ENCODE measurements around the gene NBPF9.
"Not testable (repeated sequence)": the region's sequence is repeated elsewhere in the genome, so short reads cannot be mapped to it uniquely, and the experiment has no call there.

Gene NBPF9, protein sequence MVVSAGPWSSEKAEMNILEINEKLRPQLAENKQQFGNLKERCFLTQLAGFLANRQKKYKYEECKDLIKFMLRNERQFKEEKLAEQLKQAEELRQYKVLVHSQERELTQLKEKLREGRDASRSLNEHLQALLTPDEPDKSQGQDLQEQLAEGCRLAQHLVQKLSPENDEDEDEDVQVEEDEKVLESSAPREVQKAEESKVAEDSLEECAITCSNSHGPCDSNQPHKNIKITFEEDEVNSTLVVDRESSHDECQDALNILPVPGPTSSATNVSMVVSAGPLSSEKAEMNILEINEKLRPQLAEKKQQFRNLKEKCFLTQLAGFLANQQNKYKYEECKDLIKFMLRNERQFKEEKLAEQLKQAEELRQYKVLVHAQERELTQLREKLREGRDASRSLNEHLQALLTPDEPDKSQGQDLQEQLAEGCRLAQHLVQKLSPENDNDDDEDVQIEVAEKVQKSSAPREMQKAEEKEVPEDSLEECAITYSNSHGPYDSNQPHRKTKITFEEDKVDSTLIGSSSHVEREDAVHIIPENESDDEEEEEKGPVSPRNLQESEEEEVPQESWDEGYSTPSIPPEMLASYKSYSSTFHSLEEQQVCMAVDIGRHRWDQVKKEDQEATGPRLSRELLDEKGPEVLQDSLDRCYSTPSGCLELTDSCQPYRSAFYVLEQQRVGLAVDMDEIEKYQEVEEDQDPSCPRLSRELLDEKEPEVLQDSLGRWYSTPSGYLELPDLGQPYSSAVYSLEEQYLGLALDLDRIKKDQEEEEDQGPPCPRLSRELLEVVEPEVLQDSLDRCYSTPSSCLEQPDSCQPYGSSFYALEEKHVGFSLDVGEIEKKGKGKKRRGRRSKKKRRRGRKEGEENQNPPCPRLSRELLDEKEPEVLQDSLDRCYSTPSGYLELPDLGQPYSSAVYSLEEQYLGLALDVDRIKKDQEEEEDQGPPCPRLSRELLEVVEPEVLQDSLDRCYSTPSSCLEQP (N-terminal part only)

DNA sequence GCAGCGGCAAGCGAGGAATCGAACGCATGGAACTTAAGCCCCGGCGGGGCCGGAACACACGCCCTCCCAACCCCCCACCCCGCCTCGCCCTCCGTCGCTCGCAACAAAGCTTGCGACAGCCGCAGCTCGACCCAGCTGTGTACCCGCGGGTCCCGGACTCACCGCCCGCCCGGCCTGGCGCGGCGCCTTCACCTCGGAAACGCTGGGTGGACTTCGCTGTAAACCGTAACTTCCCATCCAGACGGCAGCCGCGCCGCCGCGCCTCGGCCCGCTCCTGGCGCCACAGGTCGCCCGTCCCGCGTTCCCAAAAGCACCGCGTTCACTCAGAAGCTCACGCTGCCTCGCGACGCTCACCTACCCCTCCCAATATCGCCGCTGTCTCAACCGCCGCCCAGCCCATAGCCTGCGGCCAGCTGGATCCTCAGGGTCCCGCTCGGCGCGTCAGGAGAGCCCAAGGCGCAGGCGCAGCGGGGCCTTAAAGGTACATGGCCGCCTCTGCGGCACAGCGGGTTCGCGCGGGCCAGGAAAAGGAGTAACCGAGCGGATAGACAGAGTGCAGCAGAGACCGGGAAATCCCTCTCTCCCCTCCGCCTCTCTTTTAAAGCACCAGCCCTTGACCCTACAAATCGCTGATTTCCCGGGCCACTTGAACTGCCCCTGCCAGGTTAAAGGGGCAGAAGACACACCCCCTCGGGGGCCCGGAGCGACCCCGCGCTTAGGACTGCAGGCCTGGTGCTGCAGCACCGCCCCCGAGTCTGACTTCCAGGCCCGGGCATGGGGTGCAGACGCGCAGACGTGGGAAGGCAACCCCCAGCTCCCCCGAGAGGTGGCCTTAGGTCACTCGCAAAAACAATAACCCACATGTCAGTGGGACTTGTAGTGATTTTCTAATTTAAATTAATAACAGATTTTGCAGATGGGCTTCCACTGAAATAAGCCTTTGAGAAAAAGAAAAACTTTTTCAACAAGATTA, at the start of gene NBPF9:
Gene NBPF9, minus strand, starts transcription at position 443 of the 973 bp plus-strand sequence. CDS start 21,412 bp downstream, outside the sequence.
- DNase-seq (ENCODE audit: low read depth, low spot score), result peak; percentile 12

DNA sequence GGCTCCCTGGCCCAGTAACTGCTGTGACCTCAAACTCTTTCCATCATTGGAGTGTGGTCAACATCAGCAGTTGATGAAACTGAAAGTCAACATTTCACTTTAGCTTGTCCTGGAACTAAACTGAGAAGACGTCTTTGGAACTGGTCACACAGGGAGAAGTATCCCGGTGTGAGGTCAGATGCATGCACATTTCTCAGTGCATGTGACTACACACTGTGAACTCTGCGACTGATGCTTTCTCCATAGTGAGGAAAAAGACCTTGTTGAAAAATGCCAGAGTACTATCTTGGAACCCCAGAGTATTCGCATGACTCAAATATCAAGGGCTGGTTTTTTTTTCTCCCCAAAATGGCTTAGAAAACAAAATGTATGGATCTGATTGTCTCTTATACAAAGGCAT, 46.6 kb upstream of the NBPF9 start:
- DNase-seq (ENCODE audit: low read depth, low spot score), result peak; percentile 4

DNA sequence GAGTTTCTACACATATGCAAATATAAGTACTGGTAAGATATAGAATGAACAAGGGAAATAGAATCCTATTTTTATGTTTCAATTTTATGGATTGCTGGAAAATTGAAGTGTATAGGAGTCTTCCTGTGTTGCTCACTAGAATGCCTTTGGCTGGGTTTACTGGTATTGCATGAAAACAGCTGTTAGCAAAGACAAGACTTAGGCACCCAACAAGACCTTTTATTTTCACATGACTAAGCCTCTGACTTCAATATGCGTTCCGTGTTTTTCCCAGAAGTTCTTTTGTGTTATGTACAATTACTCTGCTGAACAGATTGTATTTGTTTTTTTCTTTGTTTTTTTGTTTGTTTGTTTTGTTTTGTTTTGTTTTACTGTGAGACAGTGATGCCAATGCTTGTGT, 34.2 kb upstream of the NBPF9 start:
- not testable (repeated sequence) for DNase-seq (ENCODE audit: low read depth, low spot score)

DNA sequence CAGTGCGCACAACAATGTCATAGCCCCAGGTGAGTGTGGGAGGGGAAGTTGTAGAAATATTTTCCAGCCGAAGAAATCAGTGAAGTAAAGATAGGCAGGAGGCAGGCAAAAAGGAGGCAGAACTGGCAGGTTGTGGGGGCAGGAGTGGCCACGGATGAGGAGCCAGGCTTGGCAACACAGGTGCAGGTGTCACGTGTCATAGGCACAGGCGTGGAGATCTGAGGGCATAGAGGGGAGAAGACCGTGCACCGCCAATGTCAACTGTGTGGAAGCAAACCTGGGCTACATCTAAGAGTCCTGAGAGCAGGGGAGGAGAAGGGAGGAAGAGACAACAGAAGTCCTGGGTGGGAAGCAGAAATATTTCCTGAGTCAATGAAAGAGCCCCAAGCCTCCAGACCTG, 27.6 kb upstream of the NBPF9 start:
- DNase-seq (ENCODE audit: low read depth, low spot score), result not testable (repeated sequence)

DNA sequence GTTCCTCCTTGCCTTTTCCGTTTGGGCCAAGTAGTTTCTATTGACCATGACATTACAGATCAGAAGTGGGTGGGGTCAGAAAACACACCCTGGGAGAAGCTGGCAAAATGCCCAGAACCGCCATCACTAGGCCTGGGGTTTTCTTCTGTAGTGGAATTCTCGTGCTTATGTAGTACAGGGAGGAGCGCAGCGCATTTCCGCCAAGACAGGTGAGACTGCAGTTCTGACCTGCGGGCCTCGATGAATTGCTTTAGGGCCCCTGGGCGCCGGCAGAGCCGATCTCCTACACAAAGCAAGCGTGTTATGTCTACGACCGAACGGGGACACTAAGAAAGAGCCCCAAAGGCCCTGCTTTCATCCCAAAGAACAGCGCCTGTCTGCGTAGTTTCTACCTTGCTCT, 25.9 kb upstream of the NBPF9 start:
- not testable (repeated sequence) for DNase-seq (ENCODE audit: low read depth, low spot score)

DNA sequence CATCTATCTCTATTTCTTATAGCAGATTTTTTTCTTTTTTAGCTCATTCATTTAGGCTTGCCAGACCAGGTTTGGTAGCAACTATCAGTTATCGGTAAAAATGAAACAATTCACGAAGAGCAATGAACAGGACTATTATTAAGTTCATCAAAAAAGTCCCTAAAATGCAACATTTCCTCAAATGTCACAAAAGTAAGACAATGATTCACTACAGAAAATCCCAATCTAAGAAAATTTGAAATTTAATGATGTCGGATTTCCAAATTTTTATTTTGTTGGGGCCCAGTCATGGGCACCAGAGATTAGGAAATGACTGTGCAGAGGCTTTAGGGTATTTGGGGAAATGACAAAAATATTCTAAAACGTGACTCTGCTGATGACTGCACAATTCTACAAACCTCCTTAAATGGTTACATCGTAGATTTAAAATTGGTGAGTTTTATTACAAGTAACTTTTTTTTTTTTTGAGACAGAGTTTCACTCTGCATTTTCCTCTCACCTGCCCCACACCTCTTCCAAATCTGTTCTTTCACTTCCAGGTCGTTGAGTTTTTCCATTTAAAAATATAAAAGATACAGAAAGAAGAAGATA, 23.3 kb upstream of the NBPF9 start:
- DNase-seq (ENCODE audit: low read depth, low spot score), result not testable (repeated sequence)

DNA sequence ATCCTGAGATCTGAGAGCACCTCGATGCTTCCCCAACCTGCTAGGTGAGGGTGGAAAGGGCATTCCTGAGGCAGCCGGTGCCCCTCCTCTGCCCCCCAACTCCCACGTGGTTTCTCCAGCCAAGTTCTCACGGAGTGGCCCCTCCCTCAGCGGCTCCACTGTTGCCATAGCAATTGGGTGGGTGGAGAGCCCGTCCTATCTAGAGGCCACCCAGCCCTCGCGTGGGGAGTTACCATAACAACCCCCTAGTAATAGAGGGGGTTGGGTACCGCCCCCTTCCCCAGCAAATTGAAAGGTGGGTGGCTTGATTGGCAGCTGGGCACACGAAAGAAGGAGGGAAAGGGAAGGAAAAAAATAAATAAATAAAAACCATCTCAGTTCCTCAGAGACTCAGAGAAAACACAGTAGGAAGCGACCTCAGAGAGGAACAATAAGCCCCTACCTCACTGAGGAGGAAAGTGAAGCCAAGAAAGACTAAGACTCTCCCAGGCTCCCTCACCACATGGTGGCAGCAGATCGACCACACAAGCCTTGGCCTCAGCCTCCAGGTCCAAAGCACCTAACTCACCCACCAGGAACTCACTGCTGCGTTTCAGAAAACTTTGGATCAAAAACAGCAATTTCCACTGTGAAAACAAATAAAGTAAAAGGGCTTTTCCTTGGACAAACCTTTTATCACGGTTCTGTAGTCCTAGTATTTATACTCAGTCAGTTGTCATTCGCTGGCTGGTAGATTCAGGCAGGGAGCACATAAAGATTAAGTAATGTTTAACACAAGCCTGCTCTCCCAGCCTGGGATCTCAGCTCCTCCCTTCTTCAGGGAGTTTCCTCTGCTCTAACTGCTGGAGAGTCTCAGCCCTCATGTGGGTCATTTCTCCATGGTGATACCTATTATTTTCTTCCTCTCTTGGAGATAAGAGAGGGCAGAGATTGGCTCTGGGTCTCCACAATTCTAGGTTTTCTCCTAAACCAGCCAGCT, 20.9 kb upstream of the NBPF9 start:
- DNase-seq (ENCODE audit: low read depth, low spot score), result not testable (repeated sequence)

DNA sequence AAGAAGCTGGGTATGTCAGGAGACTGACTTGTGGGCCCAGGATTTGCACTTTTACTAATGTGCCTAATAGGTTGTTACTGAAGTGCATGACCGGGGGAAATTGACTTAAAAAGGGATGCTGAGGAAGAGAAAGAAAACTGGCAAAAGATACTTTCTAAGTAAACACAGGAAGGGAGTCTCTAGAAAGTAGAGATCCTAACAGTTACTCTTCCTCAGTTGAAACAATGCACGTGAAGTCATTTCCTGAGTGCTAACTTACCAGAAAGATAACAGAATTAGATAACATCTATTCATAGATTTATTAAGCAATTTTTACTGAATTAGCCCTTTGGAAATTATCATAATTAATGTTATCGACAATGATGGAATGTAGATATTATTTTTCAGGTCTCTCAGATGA, 9.5 kb upstream of the NBPF9 start:
- not testable (repeated sequence) for DNase-seq (ENCODE audit: low read depth, low spot score)

DNA sequence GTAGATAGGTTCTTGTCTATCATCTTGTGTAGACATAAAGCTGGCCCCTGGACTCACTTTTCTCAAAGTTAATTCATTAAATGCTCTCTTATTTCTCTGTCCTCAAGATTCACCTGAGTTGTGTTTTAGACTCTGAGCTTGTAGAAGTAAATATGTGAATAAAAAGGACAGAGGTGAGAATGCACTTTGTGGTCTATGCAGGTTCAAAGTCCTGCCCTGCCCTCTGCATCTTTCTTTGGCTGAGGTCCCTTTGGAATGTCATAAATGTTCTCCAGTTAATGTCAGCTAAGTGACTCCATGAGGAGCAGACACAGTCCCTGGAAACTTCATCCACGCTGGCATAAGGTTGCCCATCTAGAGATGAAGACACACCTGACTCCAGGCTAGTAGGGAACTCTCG, 7.0 kb upstream of the NBPF9 start:
- DNase-seq (ENCODE audit: low read depth, low spot score), result not testable (repeated sequence)

DNA sequence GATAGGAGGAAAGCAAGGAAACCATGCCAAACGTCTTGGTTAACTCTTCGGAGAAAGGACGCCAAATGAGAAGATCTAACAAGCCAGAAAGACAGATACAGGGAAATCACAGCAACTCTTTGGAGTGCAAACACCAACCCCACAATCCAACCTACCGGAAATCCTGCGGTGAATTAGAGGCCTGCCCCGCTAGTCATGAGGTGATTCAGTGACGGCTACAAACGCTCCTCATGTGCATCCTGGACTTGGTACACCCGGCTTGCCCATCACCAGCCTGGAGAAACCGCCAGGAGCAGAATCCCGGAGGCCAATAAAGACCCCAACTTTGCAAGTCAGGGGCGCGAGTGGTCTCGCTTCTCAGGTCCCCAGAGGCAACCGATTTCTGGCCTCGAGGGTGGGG, 777 bp downstream of the NBPF9 start:
- not testable (repeated sequence) for DNase-seq (ENCODE audit: low read depth, low spot score)

DNA sequence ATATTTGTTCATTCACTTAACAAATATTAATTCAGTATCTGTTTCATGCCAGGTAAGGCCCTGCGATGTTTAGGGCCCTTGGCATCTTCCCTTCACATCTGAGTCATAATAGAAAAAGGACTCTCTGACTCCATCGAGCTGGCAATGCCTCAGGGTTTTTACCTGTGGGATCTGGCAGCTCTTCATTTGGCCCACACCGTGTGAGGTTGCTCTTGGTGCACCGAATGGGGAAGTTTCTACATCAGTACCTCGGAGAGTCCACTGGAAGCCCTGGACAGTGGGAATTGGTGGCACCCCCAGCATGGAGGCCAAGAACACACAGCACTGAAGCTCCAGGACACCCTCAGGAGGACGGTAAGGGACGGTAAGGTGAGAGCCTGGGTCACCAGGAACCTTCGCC, 5.1 kb downstream of the NBPF9 start:
- DNase-seq (ENCODE audit: low read depth, low spot score), result not testable (repeated sequence)

DNA sequence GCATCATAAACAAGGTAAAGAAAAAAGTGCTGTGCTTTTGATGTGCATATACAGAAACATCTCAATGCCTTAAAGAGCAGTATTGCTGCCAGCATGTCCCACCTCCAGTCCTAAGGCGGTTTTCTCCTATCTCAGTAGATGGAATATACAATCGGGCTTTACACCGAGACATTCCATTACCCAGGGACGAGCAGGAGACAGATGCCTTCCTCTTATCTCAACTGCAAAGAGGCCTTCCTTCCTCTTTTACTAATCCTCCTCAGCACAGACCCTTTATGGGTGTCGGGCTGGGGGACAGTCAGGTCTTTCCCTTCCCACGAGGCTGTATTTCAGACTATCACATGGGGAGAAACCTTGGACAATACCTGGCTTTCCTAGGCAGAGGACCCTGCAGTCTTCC, 10.2 kb downstream of the NBPF9 start:
- DNase-seq (ENCODE audit: low read depth, low spot score), result not testable (repeated sequence)

DNA sequence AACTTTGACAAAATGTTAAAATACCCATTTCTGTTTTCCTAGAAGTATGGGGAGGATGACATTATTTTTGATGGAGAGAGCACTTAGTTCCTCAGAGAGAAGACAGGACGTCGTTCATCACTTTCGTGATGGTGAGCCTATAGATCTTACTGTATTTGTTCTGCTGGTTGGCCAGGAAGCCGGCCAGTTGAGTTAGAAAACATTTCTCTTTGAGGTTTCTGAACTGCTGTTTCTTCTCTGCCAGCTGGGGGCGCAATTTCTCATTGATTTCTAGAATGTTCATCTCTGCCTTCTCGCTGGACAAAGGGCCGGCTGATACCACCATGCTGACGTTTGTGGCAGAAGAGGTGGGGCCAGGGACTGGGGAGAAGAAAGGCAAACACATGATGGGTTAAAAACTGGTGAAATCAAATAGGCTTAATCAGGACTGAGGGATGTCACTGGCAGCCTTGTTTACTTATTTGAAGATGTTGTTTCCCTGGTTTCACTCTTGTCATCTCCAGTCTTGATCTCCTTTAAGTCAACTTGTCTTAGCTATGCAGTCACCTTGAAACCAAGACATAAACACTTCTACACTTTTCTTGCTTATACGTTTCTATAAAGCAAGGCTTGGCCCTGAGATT, 27.7 kb downstream of the NBPF9 start:
- not testable (repeated sequence) for DNase-seq (ENCODE audit: low read depth, low spot score)

DNA sequence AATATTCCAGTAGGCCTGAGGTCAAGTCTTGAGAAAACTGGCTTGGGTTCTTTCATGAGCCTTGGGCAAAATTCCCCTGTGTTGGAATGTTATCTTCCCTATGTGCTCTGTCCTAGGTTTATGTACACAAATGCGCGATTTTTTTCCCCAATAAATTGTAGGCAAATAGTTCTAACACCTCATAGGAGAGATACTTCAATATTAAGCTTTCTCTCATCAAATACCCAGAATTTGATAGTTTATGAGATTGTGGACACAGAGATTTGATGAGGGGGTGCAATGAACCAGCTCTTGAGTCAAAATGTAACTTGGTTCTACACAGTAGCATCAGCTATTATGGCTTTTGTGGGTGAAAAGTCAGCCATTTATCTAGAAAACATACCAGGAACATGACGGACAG, 38.7 kb downstream of the NBPF9 start:
- not testable (repeated sequence) for DNase-seq (ENCODE audit: low read depth, low spot score)

DNA sequence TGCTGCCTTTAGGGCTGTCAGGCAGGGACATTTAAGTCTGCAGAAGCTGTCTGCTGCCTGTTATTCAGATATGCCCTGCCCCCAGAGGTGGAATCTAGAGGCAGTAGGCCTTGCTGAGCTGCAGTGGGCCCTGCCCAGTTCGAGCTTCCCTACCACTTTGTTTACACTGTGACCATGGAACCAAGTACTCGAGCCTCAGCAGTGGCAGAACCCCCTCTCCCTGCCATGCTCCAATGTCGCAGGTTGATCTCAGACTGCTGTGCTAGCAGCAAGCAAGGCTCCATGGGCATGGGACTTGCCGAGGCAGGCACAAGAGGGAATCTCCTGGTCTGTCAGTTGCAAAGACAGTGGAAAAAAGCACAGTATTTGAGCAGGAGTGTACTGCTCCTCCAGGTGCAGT, 60.3 kb downstream of the NBPF9 start:
- DNase-seq (ENCODE audit: low read depth, low spot score), result not testable (repeated sequence)

DNA sequence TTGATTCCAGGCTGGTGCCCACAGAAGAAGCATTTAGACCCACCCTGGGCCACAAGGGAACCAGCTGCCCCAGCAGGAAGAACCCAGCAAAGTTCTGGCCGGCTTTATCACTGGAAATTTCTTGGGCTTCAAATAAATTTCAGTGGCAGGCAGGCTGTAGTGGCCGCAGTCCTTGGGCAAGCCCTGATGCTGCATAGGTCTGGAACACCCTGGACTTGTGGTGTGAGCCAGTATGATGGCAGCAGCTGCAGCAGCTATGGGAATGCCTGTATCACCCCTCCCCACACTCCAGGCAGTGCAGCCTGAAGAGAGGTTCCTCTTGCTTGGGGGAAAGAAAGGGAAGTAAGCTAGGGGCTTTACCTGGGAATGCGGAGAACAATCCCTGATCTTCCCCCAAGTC, 69.4 kb downstream of the NBPF9 start:
- not testable (repeated sequence) for DNase-seq (ENCODE audit: low read depth, low spot score)

DNA sequence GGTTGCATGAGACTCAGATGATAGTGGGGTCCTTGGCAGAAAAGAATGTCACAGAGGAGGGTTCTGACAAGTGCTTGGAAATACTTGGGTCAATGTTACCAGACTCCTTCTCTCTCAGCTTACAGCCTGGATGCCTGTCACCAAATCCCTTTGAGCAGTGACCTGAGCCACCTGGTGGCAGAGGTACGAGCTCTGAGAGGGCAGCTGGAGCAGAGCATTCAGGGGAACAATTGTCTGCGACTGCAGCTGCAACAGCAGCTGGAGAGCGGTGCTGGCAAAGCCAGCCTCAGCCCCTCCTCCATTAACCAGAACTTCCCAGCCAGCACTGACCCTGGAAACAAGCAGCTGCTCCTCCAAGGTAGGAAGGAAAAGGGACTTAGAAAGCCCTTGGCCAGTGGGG, 79.0 kb downstream of the NBPF9 start:
- not testable (repeated sequence) for DNase-seq (ENCODE audit: low read depth, low spot score)

DNA sequence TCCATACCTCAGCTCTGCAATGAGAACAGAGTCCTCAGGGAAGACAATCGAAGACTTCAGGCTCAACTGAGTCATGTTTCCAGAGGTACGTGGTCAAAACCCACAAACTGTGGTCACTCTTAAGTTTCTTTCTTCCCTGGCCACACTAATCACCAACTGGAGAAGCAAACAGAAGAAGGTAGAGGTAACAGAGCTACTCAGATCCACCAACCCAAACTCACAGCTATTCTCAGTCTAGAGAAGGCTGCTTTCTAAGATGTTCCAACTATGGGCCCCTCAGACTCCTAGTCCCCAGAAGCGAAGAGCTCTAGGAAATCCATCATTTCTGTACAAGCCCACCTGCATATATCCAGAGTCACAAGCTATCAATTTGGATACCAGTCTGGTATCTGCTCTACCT, 84.8 kb downstream of the NBPF9 start:
- DNase-seq (ENCODE audit: low read depth, low spot score), result not testable (repeated sequence)

DNA sequence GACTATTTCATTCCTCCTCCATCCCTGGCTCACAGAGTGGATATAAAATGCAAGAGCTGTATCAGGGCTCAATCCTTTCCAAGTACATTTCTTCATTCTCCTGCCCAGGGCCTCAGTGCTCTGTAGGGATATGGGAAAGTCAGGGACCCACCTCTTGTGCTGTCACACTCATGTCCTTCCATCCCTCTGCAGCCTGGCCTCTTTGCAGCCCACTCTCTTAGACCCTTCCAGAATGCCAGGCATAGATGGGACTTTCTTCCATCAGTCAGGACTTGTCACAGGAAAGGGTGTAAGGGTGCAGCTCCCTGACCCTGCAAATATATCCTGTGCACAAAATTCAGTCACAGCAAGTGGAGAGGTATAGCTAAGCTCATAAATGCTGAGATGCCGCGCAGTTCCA, 86.7 kb downstream of the NBPF9 start:
- DNase-seq (ENCODE audit: low read depth, low spot score), result not testable (repeated sequence)

Measured in brain pericyte (primary cell).